Stimulated activated CD4-positive, alpha-beta T cell treated with anti-CD3 and anti-CD28 coated beads, Interleukin-4, amount 100 ng/mL, for 24 hours (primary cell): ENCODE measurements around the gene GSC2.
"Not testable (repeated sequence)": the region's sequence is repeated elsewhere in the genome, so short reads cannot be mapped to it uniquely, and the experiment has no call there.

Source experiments
- DNase-seq: peaks from one replicate; pipeline ENCODE4 v3.0.0-alpha.2; 2020

The GSC2 gene

GRCh38 chr22:19177164-19178064 is 27.3 kb upstream of the GSC2 start:
- DNase-seq = no peak

DNA sequence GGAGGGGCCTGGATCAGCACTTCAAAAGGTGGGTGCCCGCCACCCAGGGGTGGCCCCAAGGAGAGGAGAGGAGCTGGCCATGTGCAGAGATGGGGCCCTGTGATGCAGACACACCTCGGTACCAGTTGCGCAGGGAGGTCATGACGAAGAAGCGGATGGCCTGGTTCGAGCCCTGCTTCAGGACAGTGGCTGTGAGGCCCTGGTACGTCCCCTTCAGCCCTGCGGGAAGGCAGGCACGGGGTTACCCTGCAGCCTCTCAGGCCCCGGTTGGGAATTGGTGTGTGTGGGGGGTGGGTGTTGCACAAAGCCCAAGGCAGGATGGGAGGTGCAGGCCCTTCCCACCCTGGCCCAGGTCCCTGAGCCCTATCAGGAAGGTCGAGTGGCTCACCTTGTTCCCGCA is 26.6 kb upstream of the GSC2 start:
- DNase-seq = no peak

- DNase-seq = no peak
Measured at GRCh38 chr22:19176175-19176643, 26.1 kb upstream of the GSC2 start.

GRCh38 chr22:19175602-19176174 is 25.6 kb upstream of the GSC2 start:
- no peak for DNase-seq

DNA sequence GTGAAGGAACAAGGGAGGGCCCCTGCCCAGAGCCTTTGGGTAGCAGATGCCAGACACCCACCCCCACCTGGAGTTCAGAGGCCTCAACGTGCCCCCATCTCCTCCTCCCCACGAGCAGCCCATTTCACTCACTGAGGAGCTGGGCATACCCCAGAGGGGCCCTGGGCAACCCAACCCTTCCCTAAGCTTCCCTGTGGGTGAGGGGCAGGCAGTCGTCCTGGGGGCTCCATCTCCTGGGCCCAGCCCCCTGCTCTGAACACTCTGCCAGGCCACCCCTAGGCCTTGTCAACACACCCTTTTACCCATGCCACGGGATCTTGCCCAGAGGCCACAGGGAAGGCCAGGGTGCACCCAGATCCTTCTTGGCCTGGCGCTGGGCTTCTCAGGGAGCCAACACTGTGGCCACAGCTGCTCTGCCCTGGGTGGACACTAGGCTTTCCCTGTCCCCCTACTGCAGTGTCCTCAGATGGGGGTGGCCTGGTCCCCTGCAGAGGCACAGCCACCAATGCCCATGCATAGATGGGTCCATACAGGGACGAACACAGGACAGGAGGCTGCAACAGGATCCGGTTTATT is 25.0 kb upstream of the GSC2 start:
- DNase-seq = no peak

DNA sequence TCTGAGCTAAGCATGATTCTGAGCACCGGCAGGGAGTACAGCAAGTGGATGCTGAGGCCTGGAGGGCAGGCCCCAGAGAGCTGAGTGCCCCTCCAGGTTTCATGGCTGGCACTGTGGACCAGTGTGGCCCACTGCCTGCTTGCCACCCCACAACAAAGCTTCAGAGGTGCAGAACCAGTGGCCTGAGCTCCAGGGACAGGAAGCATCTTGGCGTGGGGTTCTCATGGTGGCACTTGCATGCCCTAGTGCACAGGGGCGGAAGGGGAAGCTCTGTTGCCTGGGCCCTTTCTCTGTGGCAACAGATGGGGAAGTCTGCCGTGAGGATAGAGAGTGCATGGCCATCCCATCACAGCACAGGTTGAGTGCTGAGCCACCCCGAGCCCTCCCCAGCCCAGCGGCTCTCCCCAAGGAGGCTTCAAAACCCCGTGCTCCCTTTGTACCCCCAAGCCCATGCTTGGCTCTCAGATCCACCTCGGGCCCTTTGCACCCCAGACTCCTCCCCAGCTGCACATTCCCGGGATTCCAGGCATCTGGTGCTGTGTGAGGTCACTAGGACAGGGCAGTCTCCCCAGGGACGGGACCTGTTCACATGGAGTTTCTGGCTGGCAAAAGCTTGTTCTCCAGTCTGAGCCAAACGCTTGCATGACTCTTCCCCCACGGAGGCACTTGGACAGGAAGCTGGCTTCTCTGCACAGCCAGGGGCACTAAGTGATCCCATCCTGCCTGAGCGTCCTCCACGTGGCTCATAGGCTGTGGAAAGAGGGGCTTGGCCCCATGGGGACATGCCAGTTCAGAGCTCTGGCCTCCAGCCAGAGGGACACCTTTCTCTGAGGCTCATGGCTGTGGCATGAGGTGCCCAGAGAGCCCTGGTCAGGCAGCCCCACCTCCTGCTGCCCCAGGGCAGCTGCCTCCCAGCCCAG is 24.3 kb upstream of the GSC2 start:
- DNase-seq = no peak

GRCh38 chr22:19173047-19174035 is 23.2 kb upstream of the GSC2 start:
- DNase-seq = no peak

DNA sequence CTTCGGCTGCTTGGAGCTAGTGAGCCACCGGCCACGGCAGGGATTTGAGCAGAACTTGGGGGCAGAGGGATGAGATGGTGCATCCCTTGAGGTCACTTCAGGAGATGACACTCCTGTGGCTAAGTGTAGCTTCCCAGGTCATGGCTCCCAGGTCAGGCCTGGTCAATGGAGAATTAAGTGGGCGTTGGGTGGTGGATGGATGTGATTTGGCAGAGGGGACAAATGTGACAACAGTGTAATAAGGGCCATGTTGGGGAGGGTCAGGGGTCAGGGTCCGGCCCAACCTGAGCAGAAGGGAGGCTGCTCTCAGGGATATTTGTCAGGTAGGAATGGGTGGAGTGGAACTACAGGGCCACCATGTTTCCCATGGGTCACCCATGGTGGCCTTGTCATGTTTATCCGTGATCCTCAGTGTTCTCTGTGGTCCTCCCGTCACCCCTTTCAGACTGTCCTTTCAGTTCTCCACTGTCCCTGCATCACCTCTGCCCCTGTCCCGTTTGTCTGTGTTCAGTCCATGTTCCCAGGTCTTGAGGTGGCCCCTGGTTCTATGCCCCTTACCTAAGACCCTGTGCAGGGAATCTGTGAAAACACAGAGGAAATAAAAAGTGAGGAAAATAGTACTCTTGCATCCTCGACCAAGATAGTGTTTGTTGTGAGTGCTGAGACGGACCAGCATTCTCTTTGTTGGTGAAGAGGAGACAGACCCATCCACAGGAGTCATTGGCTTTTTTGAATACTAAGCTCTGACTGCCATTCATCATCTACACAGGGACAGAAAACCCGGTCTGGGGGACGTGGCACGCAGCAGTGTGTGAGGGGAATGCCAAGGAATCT is 22.3 kb upstream of the GSC2 start:
- no peak for DNase-seq

DNA sequence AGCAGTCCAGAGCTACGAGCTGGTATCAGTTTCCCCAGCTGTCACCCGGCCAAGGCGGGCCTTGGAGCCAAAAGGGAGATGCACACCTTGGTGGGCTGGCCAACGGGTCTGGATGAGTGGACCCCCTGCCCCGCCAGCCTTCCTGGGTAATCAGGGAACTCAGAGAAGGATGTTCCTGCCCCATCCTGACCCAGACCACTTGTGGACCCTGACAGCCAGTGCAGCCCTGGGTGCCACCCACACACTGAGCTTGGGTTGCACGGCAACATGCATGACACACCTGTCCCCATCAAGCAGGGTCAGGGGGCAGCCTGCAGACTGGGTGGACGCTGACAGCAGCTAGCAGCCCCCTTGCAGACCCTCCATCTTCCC is 19.8 kb upstream of the GSC2 start:
- no peak for DNase-seq

GRCh38 chr22:19169002-19169946 is 19.2 kb upstream of the GSC2 start:
- no peak for DNase-seq

GRCh38 chr22:19168088-19168890 is 18.2 kb upstream of the GSC2 start:
- DNase-seq = no peak

DNA sequence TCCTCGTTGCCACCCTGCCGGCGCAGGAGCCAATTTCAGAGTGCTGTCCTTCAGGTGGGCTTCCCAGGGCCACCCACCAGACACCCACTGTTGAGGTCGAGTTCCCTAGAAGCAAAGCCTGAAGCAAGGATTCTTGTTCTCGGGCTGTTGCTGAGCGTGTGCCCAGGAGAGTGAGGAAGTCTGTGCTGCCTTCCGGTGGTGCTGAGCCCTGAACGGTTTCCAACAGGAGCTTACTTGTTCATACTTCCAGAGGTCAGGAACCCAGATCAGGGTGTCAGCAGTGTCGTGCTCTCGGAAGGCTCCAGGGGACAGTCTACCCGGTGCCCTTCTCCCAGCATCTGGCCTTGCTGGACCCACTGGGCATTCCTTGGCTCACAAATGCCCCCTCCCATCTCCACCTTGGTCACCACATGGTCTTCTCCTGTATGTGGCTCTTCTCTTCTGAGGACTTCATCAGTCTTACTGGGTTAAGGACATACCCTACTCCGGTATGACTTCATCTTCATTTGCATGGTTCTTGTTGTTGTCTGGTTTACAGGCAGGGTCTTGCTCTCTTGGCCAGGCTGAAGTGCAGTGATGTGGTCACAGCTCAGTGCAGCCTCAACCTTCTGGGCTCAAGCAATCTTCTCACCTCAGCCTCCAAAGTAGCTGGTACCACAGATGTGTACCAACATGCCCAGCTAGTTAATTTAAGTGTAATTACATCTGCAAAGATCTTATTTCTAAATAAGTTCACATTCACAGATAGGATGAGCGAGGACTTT is 17.2 kb upstream of the GSC2 start:
- no peak for DNase-seq

GRCh38 chr22:19166421-19166820 is 16.3 kb upstream of the GSC2 start:
- no peak for DNase-seq

GRCh38 chr22:19164425-19164824 is 14.3 kb upstream of the GSC2 start:
- DNase-seq = no peak

- DNase-seq = not testable (repeated sequence)
Measured at GRCh38 chr22:19158649-19159048, 8.6 kb upstream of the GSC2 start.

GRCh38 chr22:19156109-19156508 is 6.0 kb upstream of the GSC2 start:
- DNase-seq = not testable (repeated sequence)

GRCh38 chr22:19152942-19153883 is 3.1 kb upstream of the GSC2 start:
- no peak for DNase-seq
